B cell (primary cell): Measurements from ENCODE around the gene CCR1. TPM values are rescaled to one million over a fixed set of nuclear protein-coding genes. Genes with fewer than 3 reads are reported as not detected.

Experiments
- ATAC-seq: fragments of 200-7000 bp; cut with Tn5 transposase; one replicate; pipeline ENCODE4 v1.10.0; 2021; ENCODE audit warnings: low read depth, mild to moderate bottlenecking, moderate number of reproducible peaks, moderate library complexity
- CTCF ChIA-PET: fragments of 350-600 bp; sonication (Branson Sonifier 250); formaldehyde crosslinking; loops from one replicate; lab custom pipeline; 2021; ENCODE audit warnings: antibody characterized with exemption, inconsistent platforms; lab: Charles Lee
- POLR2A ChIA-PET: fragments of 350-600 bp; sonication (Branson Sonifier 250); formaldehyde crosslinking; loops from one replicate; lab custom pipeline; 2021; ENCODE audit warnings: antibody characterized with exemption; lab: Charles Lee
- DNase-seq: peaks from one replicate; pipeline ENCODE4 v3.0.0; 2013
- H2AFZ ChIP-seq: 2 replicates; pipeline ENCODE4 v1.6.1; 2012; ENCODE audit warnings: mild to moderate bottlenecking, low read depth, low read length; ENCODE audit not compliant: insufficient read depth, poor library complexity, severe bottlenecking
- H3K27ac ChIP-seq, 2 donors: 1 replicate in 1 of 2; 2 replicates in 1 of 2; pipeline ENCODE4 v1.5.1; 2012 to 2013; ENCODE audit warnings: low read length in 2 of 2, mild to moderate bottlenecking in 2 of 2, moderate library complexity in 1 of 2
- H3K27me3 ChIP-seq, 4 experiments: fragments of 200-600 bp in 1 of 4; sonication (generic) in 1 of 4; replicated peaks in 1 of 4; 1 replicate in 2 of 4; 2 replicates in 2 of 4; pipeline versions ENCODE4 v1.6.1 to v1.7.0; 2013 to 2016; ENCODE audit warnings: low read length in 3 of 4, mild to moderate bottlenecking in 2 of 4, mixed read lengths in 1 of 4, moderate library complexity in 1 of 4; ENCODE audit not compliant: insufficient read depth in 4 of 4, control insufficient read depth in 3 of 4; ENCODE audit errors: control extremely low read depth in 1 of 4
- H3K36me3 ChIP-seq, 2 experiments: replicated peaks in 1 of 2; 1 replicate in 1 of 2; 2 replicates in 1 of 2; pipeline versions ENCODE4 v1.6.1 to v1.7.1; 2013; ENCODE audit warnings: low read length in 1 of 2; ENCODE audit not compliant: insufficient read depth in 2 of 2, control insufficient read depth in 1 of 2; ENCODE audit errors: control extremely low read depth in 1 of 2, extremely low read depth in 1 of 2
- H3K4me1 ChIP-seq, 2 donors: fragments of 200-600 bp in 1 of 2; sonication (generic) in 1 of 2; 1 replicate in 1 of 2; 2 replicates in 1 of 2; pipeline versions ENCODE4 v1.5.1 to v1.6.1; 2013 to 2017; ENCODE audit warnings: low read length in 2 of 2; ENCODE audit not compliant: control insufficient read depth in 2 of 2, insufficient read depth in 2 of 2
- H3K4me2 ChIP-seq: replicated peaks from 2 replicates; pipeline ENCODE3; 2012; ENCODE audit warnings: mild to moderate bottlenecking, low read depth, low read length; ENCODE audit not compliant: poor library complexity, severe bottlenecking
- H3K4me3 ChIP-seq, 5 experiments: fragments of 200-600 bp in 1 of 5; sonication (generic) in 1 of 5; 1 replicate in 3 of 5; 2 replicates in 2 of 5; pipeline versions ENCODE4 v1.5.1 to v1.7.0; 2011 to 2016; ENCODE audit warnings: low read length in 4 of 5, mild to moderate bottlenecking in 4 of 5, low read depth in 2 of 5, control low read depth in 1 of 5, moderate library complexity in 1 of 5; ENCODE audit not compliant: insufficient read depth in 1 of 5; ENCODE audit errors: control extremely low read depth in 1 of 5, extremely low read depth in 1 of 5
- H3K79me2 ChIP-seq: fragments of 200-600 bp; sonication (generic); one replicate; pipeline ENCODE4 v1.6.0; 2016; ENCODE audit warnings: low read length; ENCODE audit not compliant: control insufficient read depth, insufficient read depth
- H3K9ac ChIP-seq: fragments of 200-600 bp; sonication (generic); 2 replicates; pipeline ENCODE4 v1.6.1; 2017; ENCODE audit warnings: mild to moderate bottlenecking, low read length, moderate library complexity
- H3K9me3 ChIP-seq, 3 donors: one replicate each; pipeline versions ENCODE4 v1.6.1 to v1.7.1; 2013; ENCODE audit warnings: low read length in 2 of 3; ENCODE audit not compliant: control insufficient read depth in 2 of 3, insufficient read depth in 1 of 3; ENCODE audit errors: control extremely low read depth in 1 of 3
- H4K20me1 ChIP-seq: 2 replicates; pipeline ENCODE4 v1.6.0; 2012; ENCODE audit warnings: mild to moderate bottlenecking, low read length; ENCODE audit not compliant: insufficient read depth, control insufficient read depth, poor library complexity, severe bottlenecking
- H3K27ac Mint-ChIP-seq: one replicate; pipeline ENCODE4 v1.8.0; 2021; ENCODE audit warnings: mixed read lengths
- H3K27me3 Mint-ChIP-seq: one replicate; pipeline ENCODE4 v1.8.0; 2021; ENCODE audit warnings: mixed read lengths
- H3K4me1 Mint-ChIP-seq: one replicate; pipeline ENCODE4 v1.8.0; 2021; ENCODE audit warnings: mixed read lengths
- H3K4me3 Mint-ChIP-seq: one replicate; pipeline ENCODE4 v1.8.0; 2021; ENCODE audit warnings: mixed read lengths
- H3K9me3 Mint-ChIP-seq: one replicate; pipeline ENCODE4 v1.8.0; 2022; ENCODE audit warnings: mixed read lengths; ENCODE audit not compliant: insufficient read depth
- EZH2 ChIP-seq: IDR thresholded peaks from 2 replicates; pipeline ENCODE4 v1.6.1; 2012; ENCODE audit warnings: borderline replicate concordance, low read depth, mild to moderate bottlenecking, moderate library complexity, low read length; ENCODE audit not compliant: insufficient read depth, poor library complexity, severe bottlenecking
- WGBS: methylation state at CpG from one replicate; pipeline ENCODE4 v1.1.5; 2013; ENCODE audit warnings: missing lambda C conversion rate; ENCODE audit not compliant: insufficient coverage; 5-methylcytosine and 5-hydroxymethylcytosine counted together
- intact Hi-C: fragments of 100-400 bp; cut with micrococcal nuclease; formaldehyde crosslinking; loops from one replicate; pipeline ENCODE4 v1.10.0; 2022
- polyA plus RNA-seq: library from polyadenylated mRNA; depleted of rRNA; stranded (reverse); fragments of >200 nt; gene quantifications from 2 replicates; pipeline ENCODE4 v1.2.3, GENCODE V29; 2012
- total RNA-seq, 2 donors: library from RNA; stranded (reverse); fragments of 120-200 nt in 1 of 2; gene quantifications; 1 replicate in 1 of 2; 2 replicates in 1 of 2; pipeline versions ENCODE4 v1.2.3 to v1.2.4, GENCODE V29; 2013 to 2022
- TF ChIP-seq, protein P1 (sequence below): fragments of 200-600 bp; IDR thresholded peaks from one replicate; pipeline ENCODE4 v1.8.0; 2022; ENCODE audit warnings: antibody characterized with exemption, mild to moderate bottlenecking

Gene CCR1
- total and polyA plus RNA-seq, 2 donors (not counting 1 experiment from before 2014, with no cell fraction given) = 0.54 to 0.79 TPM

- intact Hi-C loops = no loop called here
- Mint-ChIP-seq H3K4me1 (peaks cover 15% of the 10 kb centered on the region), H3K27me3 (peaks cover 6% of the 10 kb centered on the region), H3K4me3 (no peak within 1 kb of the TSS), H3K27ac (peak within 1 kb of the TSS; percentile 26), H3K9me3 (no peaks in the 10 kb centered on the region)
- DNase-seq (peak; percentile 36), ATAC-seq (peak; percentile 58)
- peak within 1 kb of the TSS; percentile 23 for H3K4me2 ChIP-seq
- no peaks in the 10 kb centered on the region for H3K9me3 ChIP-seq
- TF ChIP-seq, protein P1, sequence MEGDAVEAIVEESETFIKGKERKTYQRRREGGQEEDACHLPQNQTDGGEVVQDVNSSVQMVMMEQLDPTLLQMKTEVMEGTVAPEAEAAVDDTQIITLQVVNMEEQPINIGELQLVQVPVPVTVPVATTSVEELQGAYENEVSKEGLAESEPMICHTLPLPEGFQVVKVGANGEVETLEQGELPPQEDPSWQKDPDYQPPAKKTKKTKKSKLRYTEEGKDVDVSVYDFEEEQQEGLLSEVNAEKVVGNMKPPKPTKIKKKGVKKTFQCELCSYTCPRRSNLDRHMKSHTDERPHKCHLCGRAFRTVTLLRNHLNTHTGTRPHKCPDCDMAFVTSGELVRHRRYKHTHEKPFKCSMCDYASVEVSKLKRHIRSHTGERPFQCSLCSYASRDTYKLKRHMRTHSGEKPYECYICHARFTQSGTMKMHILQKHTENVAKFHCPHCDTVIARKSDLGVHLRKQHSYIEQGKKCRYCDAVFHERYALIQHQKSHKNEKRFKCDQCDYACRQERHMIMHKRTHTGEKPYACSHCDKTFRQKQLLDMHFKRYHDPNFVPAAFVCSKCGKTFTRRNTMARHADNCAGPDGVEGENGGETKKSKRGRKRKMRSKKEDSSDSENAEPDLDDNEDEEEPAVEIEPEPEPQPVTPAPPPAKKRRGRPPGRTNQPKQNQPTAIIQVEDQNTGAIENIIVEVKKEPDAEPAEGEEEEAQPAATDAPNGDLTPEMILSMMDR = no peak
- TF ChIP-seq EZH2 = no peak
- ChIA-PET POLR2A (interaction anchor here (0.6 to 0.7 kb wide), 3 partner anchors 33 to 137 kb away, joined by 3 to 8 read pairs (median 4); no protein-coding TSS in a partner anchor), CTCF (interaction anchor here (2.2 kb wide), 1 partner anchor 33 kb away, joined by 6 read pairs; the partner anchor contains the start of gene CCR1)
- H3K4me1 ChIP-seq = peaks cover 9 to 13% of the 10 kb centered on the region in 2 donors
- no peak within 1 kb of the TSS for H3K9ac ChIP-seq
- H3K4me3 ChIP-seq = no peak within 1 kb of the TSS
- no peak within 1 kb of the TSS for H3K27ac ChIP-seq
- H3K79me2 ChIP-seq = no peaks in the 10 kb centered on the region
- H3K27me3 ChIP-seq = no peaks in the 10 kb centered on the region
- H3K36me3 ChIP-seq = no peaks in the 10 kb centered on the region
- H2AFZ ChIP-seq = peak within 1 kb of the TSS; percentile 23
- WGBS = 100% methylated on average over 1 of the region's 4 CpGs
- no peaks in the 10 kb centered on the region for H4K20me1 ChIP-seq
These were observed 34.0 kb upstream of the CCR1 start, which contains the start of gene CCR3 for GRCh38 chr3:46242120-46242519. Gene CCR3, plus strand, starts transcription at chr3:46242460. Its CDS starts 22,699 bp downstream, at chr3:46265159.

DNA sequence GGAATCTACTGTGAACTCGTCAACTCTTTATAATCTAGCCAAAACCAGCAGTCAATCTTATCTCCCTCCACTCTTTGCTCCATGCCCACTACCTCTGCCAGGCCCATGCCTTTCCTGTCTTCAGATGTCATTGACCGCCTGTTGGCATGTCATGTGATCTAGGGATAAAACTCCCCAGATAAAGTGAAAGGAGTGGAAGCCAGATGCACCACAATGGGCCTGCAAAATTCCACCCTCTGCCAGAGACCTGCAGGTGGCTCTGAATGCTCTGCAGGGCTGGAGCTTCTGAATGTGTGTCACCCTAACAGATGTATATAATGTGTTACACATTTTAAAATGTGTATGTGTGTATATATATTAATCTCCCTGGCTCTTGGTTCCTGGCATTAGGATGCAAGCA, 31.8 kb upstream of the CCR1 start:
- peaks cover 19% of the 10 kb centered on the region for H3K4me1 Mint-ChIP-seq
- DNase-seq = no peak
- H3K4me1 ChIP-seq = peaks cover 9 to 13% of the 10 kb centered on the region in 2 donors

More for the DNA sequence above, 31.8 kb upstream of the CCR1 start:
- H3K27me3 Mint-ChIP-seq = peaks cover 6% of the 10 kb centered on the region
- Histone ChIP-seq H3K36me3 (no peaks in the 10 kb centered on the region), H4K20me1 (no peaks in the 10 kb centered on the region), H3K4me2 (no peak overlapping the region), H3K27ac (no peak overlapping the region), H3K4me3 (no peak overlapping the region), H3K79me2 (no peaks in the 10 kb centered on the region), H3K9ac (no peak overlapping the region), H3K9me3 (no peaks in the 10 kb centered on the region), H3K27me3 (peaks cover 0 to 2% (median 0%) of the 10 kb centered on the region in 4 experiments), H2AFZ (no peak overlapping the region)
- 100% methylated on average over 1 of the region's 2 CpGs for WGBS
- ATAC-seq = no peak
- H3K9me3 Mint-ChIP-seq = no peaks in the 10 kb centered on the region
- TF ChIP-seq EZH2 = no peak
- TF ChIP-seq, protein P1 = no peak
- intact Hi-C loops = no loop called here
- no peak overlapping the region for H3K4me3 Mint-ChIP-seq
- H3K27ac Mint-ChIP-seq = no peak overlapping the region
- ChIA-PET POLR2A (no interaction called here), CTCF (no interaction called here)
